HG03135 (cell line): ENCODE results near the gene KCNK15.
"Not testable (repeated sequence)": the region's sequence is repeated elsewhere in the genome, so short reads cannot be mapped to it uniquely, and the experiment has no call there.

Experiments used
- ATAC-seq: cut with Tn5 transposase; IDR thresholded peaks from one replicate; pipeline ENCODE4 v1.9.1; 2021; ENCODE audit warnings: mild to moderate bottlenecking, moderate library complexity; ENCODE audit not compliant: unreplicated experiment

The KCNK15 gene

GRCh38 chr20:44745598-44746366 is at the start of gene KCNK15:
KCNK15 (plus strand) TSS chr20:44745865; CDS start chr20:44745911, 46 bp downstream.
- no peak for ATAC-seq

- ATAC-seq = no peak
These were observed 49.4 kb upstream of the KCNK15 start for GRCh38 chr20:44696315-44696714.

- not testable (repeated sequence) for ATAC-seq
These were observed 48.6 kb upstream of the KCNK15 start for GRCh38 chr20:44697041-44697440.

- no peak for ATAC-seq
These were observed 47.3 kb upstream of the KCNK15 start for GRCh38 chr20:44698351-44698750.

GRCh38 chr20:44700306-44700705 is 45.4 kb upstream of the KCNK15 start:
- ATAC-seq = no peak

- no peak for ATAC-seq
These were observed 44.4 kb upstream of the KCNK15 start for GRCh38 chr20:44701118-44701857.

GRCh38 chr20:44701858-44702256 is 43.8 kb upstream of the KCNK15 start:
- ATAC-seq = no peak

GRCh38 chr20:44702776-44703175 is 42.9 kb upstream of the KCNK15 start:
- ATAC-seq = no peak

GRCh38 chr20:44703183-44703925 is 42.3 kb upstream of the KCNK15 start:
- ATAC-seq = no peak

GRCh38 chr20:44703956-44704488 is 41.6 kb upstream of the KCNK15 start:
- ATAC-seq = no peak

- no peak for ATAC-seq
These were observed 41.1 kb upstream of the KCNK15 start for GRCh38 chr20:44704551-44704971.

- no peak for ATAC-seq
These were observed 40.1 kb upstream of the KCNK15 start for GRCh38 chr20:44705364-44706094.

GRCh38 chr20:44706301-44707017 is 39.2 kb upstream of the KCNK15 start:
- ATAC-seq = no peak

- ATAC-seq = no peak
These were observed 38.6 kb upstream of the KCNK15 start for GRCh38 chr20:44707018-44707579.

GRCh38 chr20:44709380-44709779 is 36.3 kb upstream of the KCNK15 start:
- ATAC-seq = no peak

GRCh38 chr20:44709797-44710196 is 35.9 kb upstream of the KCNK15 start:
- ATAC-seq = no peak

GRCh38 chr20:44711237-44711636 is 34.4 kb upstream of the KCNK15 start:
- ATAC-seq = no peak

GRCh38 chr20:44714102-44714700 is 31.5 kb upstream of the KCNK15 start:
- no peak for ATAC-seq
